Measurements from ENCODE around the gene EYS.

The EYS gene

GRCh38 chr6:64703922-64704321 lies 1003.1 kb downstream of the EYS start:
- no peak for DNase-seq

DNA sequence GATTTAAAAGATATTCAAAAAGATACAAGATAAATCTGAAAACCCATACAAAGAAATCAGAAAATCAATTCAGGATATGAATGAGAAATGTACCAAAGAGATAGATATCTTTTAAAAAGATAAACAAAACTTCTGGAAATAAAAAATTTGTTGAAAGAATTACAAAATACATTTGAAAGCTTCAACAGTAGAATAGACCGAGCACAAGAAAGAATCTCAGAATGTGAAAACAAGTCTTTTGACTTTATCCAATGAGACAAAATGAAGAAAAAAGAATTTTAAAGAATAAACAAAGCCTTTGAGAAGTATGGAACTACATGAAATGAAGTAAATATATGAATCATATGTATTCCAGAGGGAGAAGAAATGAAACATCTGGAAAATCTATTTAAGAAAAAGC lies 1011.0 kb downstream of the EYS start:
- no peak for DNase-seq

DNA sequence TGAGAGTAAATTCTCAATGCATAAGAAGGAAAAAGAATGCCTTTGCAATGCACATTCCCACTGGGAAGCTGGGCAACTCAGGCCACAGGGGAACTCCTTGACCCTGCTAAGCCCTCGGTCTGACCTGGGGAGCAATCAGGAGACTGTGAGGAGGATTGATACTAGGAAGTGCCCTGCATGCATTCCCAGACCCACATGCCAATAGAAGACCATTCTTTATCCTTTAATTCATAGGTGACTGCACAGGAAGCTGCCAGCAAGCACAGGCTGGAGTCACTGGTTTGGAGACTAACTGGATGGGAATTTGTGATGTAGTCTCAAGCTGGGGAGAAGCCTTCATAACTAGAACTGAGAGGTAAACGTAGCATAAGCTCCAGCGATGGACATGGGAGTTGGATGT lies 1012.7 kb downstream of the EYS start:
- DNase-seq = no peak

GRCh38 chr6:64691064-64691463 lies 1016.0 kb downstream of the EYS start:
- no peak for DNase-seq

GRCh38 chr6:64685401-64685800 lies 1021.6 kb downstream of the EYS start:
- DNase-seq = no peak

- DNase-seq = no peak
These were observed 1023.3 kb downstream of the EYS start for GRCh38 chr6:64683682-64684081.

GRCh38 chr6:64681416-64682160 lies 1025.4 kb downstream of the EYS start:
- no peak for DNase-seq

GRCh38 chr6:64680446-64680845 lies 1026.6 kb downstream of the EYS start:
- DNase-seq = no peak

GRCh38 chr6:64679416-64679815 lies 1027.6 kb downstream of the EYS start:
- DNase-seq = no peak

DNA sequence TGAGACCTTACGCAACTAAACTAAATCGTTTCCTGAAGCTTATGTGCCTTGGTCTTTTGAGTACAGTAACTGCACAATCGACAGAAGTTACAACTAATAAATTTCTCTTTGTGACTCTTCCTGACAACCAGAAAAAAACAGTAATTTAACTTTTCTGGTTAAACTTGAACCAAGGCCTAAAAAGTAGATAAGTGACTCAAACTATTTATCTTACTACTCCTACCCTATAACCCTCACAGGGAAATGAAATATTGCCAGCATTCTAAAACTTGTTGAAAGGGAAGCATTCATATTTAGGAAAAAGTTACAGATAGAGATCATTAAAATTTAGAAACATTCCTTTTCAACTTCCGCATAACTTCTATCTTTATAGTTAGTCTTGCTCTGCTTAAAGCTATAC lies 1034.4 kb downstream of the EYS start:
- DNase-seq = no peak

- no peak for DNase-seq
These were observed 1034.9 kb downstream of the EYS start for GRCh38 chr6:64672131-64672530.

GRCh38 chr6:64665137-64665536 lies 1041.9 kb downstream of the EYS start:
- no peak for DNase-seq

- no peak for DNase-seq
These were observed 1042.5 kb downstream of the EYS start for GRCh38 chr6:64664480-64664879.

DNA sequence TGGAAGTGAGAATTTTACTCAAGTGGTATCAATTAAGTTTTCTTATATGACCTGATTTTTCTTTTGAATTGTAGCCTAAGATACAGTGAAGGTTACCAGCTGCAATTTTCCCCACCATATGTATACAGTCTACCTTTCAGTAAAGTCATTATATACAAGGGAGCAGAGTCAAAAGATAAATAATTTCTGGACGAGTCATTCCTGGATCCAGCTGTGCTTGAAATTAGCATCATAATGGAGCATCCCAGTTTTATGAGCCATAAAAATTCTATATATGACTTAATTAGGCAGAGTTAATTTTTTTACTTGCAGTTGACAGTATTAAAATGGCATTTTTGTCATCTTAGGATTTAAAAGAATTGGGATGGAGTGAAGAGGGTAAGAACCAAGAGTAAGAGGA lies 1063.0 kb downstream of the EYS start:
- no peak for DNase-seq

DNA sequence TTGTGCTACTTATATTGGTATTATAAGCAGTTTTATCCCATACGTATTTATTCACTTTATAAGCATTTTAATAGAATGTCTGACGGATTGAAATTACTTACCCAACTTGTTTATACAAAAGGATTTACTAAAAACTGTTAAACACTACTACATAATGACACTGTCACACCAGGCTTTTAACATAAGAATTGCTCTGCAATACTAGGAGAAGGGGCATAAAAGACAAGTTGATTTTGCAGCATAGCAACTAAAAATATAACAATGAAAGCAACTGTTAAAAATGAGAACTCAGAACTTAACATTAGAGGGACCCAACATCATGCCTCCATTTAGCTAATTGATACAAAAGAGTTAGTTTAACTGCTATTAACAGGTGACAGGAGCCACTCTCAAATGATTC lies 1076.1 kb downstream of the EYS start:
- DNase-seq = no peak

GRCh38 chr6:64622944-64623343 lies 1084.1 kb downstream of the EYS start:
- DNase-seq = no peak

DNA sequence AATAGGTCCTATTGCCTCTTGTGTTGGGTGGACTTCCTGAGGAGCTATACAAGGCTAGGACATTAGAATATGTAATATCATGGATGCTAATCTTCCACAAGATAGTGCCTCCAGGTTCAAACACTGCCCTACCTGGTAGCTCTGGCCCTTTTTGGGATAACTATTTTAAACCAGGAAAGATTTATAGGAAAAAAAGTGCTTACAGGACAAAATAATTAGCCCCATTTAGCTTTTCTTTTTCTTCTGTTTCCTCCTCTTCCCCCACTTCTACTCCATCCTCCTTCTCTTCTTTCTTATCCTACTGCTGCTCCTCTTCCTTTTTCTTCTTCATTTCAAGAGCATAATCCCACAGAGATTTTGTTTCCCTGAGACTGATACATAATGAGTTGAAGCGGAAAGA lies 1104.0 kb downstream of the EYS start:
- DNase-seq = no peak

DNA sequence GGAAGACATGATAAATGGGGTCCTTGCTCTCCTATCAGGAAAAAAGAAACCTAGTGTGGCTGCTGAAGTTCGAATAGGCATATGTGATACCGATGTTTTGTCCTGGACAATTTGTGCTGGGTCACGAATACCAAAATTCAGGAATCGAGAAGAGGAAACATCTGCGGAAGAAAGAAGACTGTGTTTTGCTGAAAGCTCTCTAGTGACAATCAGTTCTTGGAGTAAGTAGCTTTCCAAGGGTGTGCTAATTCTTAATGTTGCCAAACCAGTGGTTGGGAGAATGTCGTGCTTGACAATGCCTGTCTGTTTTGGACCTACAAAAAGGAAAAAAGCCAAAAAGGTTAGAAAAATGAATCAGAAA lies 1115.4 kb downstream of the EYS start:
- DNase-seq = no peak

- DNase-seq = no peak
These were observed 1115.9 kb downstream of the EYS start for GRCh38 chr6:64590965-64591675.

GRCh38 chr6:64589961-64590360 lies 1117.1 kb downstream of the EYS start:
- no peak for DNase-seq

DNA sequence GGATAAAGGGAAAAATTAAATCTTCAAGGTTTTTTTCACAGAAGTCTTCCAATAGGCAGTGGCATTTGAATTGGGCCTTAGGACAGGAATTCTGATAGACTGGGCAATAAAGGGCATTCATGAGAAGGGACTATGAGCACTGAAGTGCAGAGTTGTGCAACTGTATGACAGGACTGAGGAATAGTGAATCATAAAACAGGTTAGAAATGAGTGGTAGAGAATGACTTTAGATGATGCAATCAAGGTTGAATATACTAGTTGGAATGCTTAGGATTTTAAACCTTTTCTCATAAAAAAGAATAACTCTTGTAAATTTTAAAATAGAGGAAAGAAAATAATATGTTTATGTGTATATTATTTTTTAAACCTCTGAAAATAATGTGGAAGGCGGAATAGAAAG lies 1126.7 kb downstream of the EYS start:
- no peak for DNase-seq

GRCh38 chr6:64553249-64553786 lies 1153.7 kb downstream of the EYS start:
- DNase-seq = no peak

- DNase-seq = no peak
These were observed 1159.3 kb downstream of the EYS start for GRCh38 chr6:64547594-64548268.

DNA sequence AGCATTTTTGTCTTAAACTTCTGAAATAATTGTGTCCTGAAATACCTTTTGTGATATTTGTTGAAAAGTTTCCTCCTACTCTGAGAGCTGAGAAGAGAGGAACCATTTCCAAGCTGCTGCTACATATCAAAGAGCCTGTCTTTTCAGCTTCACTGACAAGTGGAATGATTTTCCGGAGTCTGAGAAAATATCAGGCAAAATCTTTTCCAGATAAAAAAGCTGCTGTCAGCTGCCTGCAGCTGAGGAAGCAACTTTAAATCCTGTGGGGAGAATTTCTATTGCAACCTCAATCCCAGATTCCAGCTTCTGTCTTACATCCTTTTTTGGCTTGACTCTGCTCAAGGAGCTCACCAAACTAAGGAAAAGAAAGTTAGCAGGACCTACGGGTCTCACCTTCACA lies 1167.1 kb downstream of the EYS start:
- no peak for DNase-seq

All from NK-92 treated with Interleukin-12 subunit alpha and Interleukin-12 subunit beta, amount 100 ng/mL, for 24 hours (cell line).